NCI-H128 (cell line): ENCODE data around the gene RTEL1.
"Not testable (repeated sequence)": the region's sequence is repeated elsewhere in the genome, so short reads cannot be mapped to it uniquely, and the experiment has no call there.

ENCODE experiments used
- DNase-seq: peaks from one replicate; lab custom pipeline; 2025; ENCODE audit not compliant: unreplicated experiment; lab: John Stamatoyannopoulos, UW

RTEL1 gene

GRCh38 chr20:63668351-63668750 is 10.2 kb downstream of the RTEL1 start:
- DNase-seq, result no peak

GRCh38 chr20:63671695-63672094 is 13.6 kb downstream of the RTEL1 start:
- DNase-seq, result not testable (repeated sequence)

GRCh38 chr20:63672666-63673065 is 14.6 kb downstream of the RTEL1 start:
- no peak for DNase-seq

GRCh38 chr20:63673951-63674350 is 15.8 kb downstream of the RTEL1 start:
- DNase-seq, result no peak

- no peak for DNase-seq
Observed at GRCh38 chr20:63675681-63676368, 17.7 kb downstream of the RTEL1 start.

GRCh38 chr20:63678071-63678470 is 20.0 kb downstream of the RTEL1 start:
- no peak for DNase-seq

GRCh38 chr20:63678667-63679465 is 20.8 kb downstream of the RTEL1 start:
- no peak for DNase-seq

- no peak for DNase-seq
Observed at GRCh38 chr20:63679799-63680305, 21.7 kb downstream of the RTEL1 start.

- DNase-seq, result no peak
Observed at GRCh38 chr20:63680427-63680826, 22.3 kb downstream of the RTEL1 start.

- no peak for DNase-seq
Observed at GRCh38 chr20:63680857-63681608, 22.9 kb downstream of the RTEL1 start.

- DNase-seq, result no peak
Observed at GRCh38 chr20:63681609-63682142, 23.6 kb downstream of the RTEL1 start.

- DNase-seq, result no peak
Observed at GRCh38 chr20:63682384-63683139, 24.4 kb downstream of the RTEL1 start.

GRCh38 chr20:63685269-63686026 is 27.3 kb downstream of the RTEL1 start:
- DNase-seq, result no peak

- DNase-seq, result no peak
Observed at GRCh38 chr20:63686094-63686491, 28.0 kb downstream of the RTEL1 start.

- no peak for DNase-seq
Observed at GRCh38 chr20:63686492-63687321, 28.6 kb downstream of the RTEL1 start.

- no peak for DNase-seq
Observed at GRCh38 chr20:63687419-63688178, 29.5 kb downstream of the RTEL1 start.

GRCh38 chr20:63688228-63689045 is 30.3 kb downstream of the RTEL1 start:
- DNase-seq, result no peak
